Ovary (tissue), 3 donors: ENCODE results near the gene CSNK1G3.

ENCODE experiments used
- EP300 ChIP-seq: sonication (generic); formaldehyde crosslinking; IDR thresholded peaks from one replicate; pipeline ENCODE4 v1.6.1; 2017; ENCODE audit warnings: antibody characterized with exemption
- POLR2A ChIP-seq: fragments of 450-650 bp; IDR thresholded peaks from one replicate; pipeline ENCODE4 v1.6.1; 2017; ENCODE audit warnings: antibody characterized with exemption, mild to moderate bottlenecking, moderate library complexity
- TF ChIP-seq, protein P1 (sequence below), 3 donors: fragments of 450-650 bp in 2 of 3; fragments of 200-600 bp in 1 of 3; IDR thresholded peaks; one replicate each; pipeline versions ENCODE4 v1.5.1 to v1.8.0; 2016 to 2022; ENCODE audit warnings: antibody characterized with exemption in 3 of 3, mild to moderate bottlenecking in 1 of 3
- donor health status: DM: no; HTN: no; CAD: no.

- TF ChIP-seq, protein P1, sequence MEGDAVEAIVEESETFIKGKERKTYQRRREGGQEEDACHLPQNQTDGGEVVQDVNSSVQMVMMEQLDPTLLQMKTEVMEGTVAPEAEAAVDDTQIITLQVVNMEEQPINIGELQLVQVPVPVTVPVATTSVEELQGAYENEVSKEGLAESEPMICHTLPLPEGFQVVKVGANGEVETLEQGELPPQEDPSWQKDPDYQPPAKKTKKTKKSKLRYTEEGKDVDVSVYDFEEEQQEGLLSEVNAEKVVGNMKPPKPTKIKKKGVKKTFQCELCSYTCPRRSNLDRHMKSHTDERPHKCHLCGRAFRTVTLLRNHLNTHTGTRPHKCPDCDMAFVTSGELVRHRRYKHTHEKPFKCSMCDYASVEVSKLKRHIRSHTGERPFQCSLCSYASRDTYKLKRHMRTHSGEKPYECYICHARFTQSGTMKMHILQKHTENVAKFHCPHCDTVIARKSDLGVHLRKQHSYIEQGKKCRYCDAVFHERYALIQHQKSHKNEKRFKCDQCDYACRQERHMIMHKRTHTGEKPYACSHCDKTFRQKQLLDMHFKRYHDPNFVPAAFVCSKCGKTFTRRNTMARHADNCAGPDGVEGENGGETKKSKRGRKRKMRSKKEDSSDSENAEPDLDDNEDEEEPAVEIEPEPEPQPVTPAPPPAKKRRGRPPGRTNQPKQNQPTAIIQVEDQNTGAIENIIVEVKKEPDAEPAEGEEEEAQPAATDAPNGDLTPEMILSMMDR (IDR thresholded peaks at IDR 0.05) = no peak
- TF ChIP-seq EP300 (no peak), POLR2A (no peak)
Observed at GRCh38 chr5:123527190-123527589, 15.2 kb downstream of the CSNK1G3 start.
